Right atrium auricular region (tissue), 2 donors: ENCODE data around the gene TBXAS1. TPM values are rescaled to one million over a fixed set of nuclear protein-coding genes. Genes with fewer than 3 reads are reported as not detected.

ENCODE experiments used
- DNase-seq: peaks from one replicate; pipeline ENCODE4 v3.0.0-alpha.2; 2019; ENCODE audit warnings: low spot score
- H3K27ac ChIP-seq, 2 donors: fragments of 200-600 bp; sonication (generic); 1 replicate in 1 of 2; 2 replicates in 1 of 2; pipeline ENCODE4 v1.5.1; 2016 to 2019
- H3K27me3 ChIP-seq, 2 donors: fragments of 200-600 bp; sonication (generic); one replicate each; pipeline versions ENCODE4 v1.5.1 to v1.6.0; 2017 to 2019
- H3K36me3 ChIP-seq: fragments of 200-600 bp; sonication (generic); one replicate; pipeline ENCODE4 v1.5.1; 2016
- H3K4me1 ChIP-seq, 2 donors: fragments of 200-600 bp; sonication (generic); one replicate each; pipeline versions ENCODE4 v1.5.1 to v1.6.0; 2017 to 2019
- H3K4me3 ChIP-seq, 2 donors: fragments of 200-600 bp; sonication (generic); 1 replicate in 1 of 2; 2 replicates in 1 of 2; pipeline ENCODE4 v1.5.1; 2017 to 2019; ENCODE audit warnings: mild to moderate bottlenecking in 1 of 2, moderate library complexity in 1 of 2
- H3K9me3 ChIP-seq, 2 donors: fragments of 200-600 bp; sonication (generic); one replicate each; pipeline ENCODE4 v1.5.1; 2019
- CTCF ChIP-seq, 2 donors: fragments of 200-600 bp; sonication (generic); IDR thresholded peaks; one replicate each; pipeline ENCODE4 v1.5.1; 2019; ENCODE audit warnings: antibody characterized with exemption in 2 of 2
- total RNA-seq, 2 donors: library from RNA; depleted of rRNA; stranded (reverse); fragments of >200 nt; gene quantifications; one replicate each; pipeline ENCODE4 v1.1.0, GENCODE V29; 2016

TBXAS1 gene
- total RNA-seq, 2 donors from 2014 or later = 4.6 to 15.3 TPM

GRCh38 chr7:140027858-140028257, 198.8 kb downstream of the TBXAS1 start:
- no peaks in the 10 kb centered on the region for H3K9me3 ChIP-seq
- DNase-seq = no peak
- no peaks in the 10 kb centered on the region for H3K4me1 ChIP-seq
- H3K36me3 ChIP-seq = peaks cover 18% of the 10 kb centered on the region
- no peak overlapping the region for H3K4me3 ChIP-seq
- H3K27ac ChIP-seq = no peak overlapping the region
- no peak for TF ChIP-seq CTCF (IDR thresholded peaks at IDR 0.05)
- no peaks in the 10 kb centered on the region for H3K27me3 ChIP-seq

- H3K27ac ChIP-seq = no peak overlapping the region
- H3K36me3 ChIP-seq = peaks cover 18% of the 10 kb centered on the region
- no peak overlapping the region for H3K4me3 ChIP-seq
- H3K4me1 ChIP-seq = no peaks in the 10 kb centered on the region
- no peak for DNase-seq
- H3K9me3 ChIP-seq = no peaks in the 10 kb centered on the region
- no peak for TF ChIP-seq CTCF (IDR thresholded peaks at IDR 0.05)
- H3K27me3 ChIP-seq = no peaks in the 10 kb centered on the region
Measured at GRCh38 chr7:140028311-140028710, 199.2 kb downstream of the TBXAS1 start.

GRCh38 chr7:140029072-140029471, 200.0 kb downstream of the TBXAS1 start:
- H3K4me3 ChIP-seq = no peak overlapping the region
- no peak overlapping the region for H3K27ac ChIP-seq
- H3K4me1 ChIP-seq = no peaks in the 10 kb centered on the region
- DNase-seq = no peak
- peaks cover 18% of the 10 kb centered on the region for H3K36me3 ChIP-seq
- no peak for TF ChIP-seq CTCF (IDR thresholded peaks at IDR 0.05)
- H3K27me3 ChIP-seq = no peaks in the 10 kb centered on the region
- H3K9me3 ChIP-seq = no peaks in the 10 kb centered on the region

GRCh38 chr7:140031364-140031763, 202.3 kb downstream of the TBXAS1 start:
- no peak for DNase-seq
- Histone ChIP-seq H3K4me3 (no peak overlapping the region), H3K27me3 (no peaks in the 10 kb centered on the region), H3K4me1 (no peaks in the 10 kb centered on the region), H3K36me3 (peaks cover 4% of the 10 kb centered on the region), H3K9me3 (no peaks in the 10 kb centered on the region), H3K27ac (no peak overlapping the region)
- TF ChIP-seq CTCF (IDR thresholded peaks at IDR 0.05) = no peak

GRCh38 chr7:140033036-140033435, 204.0 kb downstream of the TBXAS1 start:
- DNase-seq = no peak
- Histone ChIP-seq H3K9me3 (no peaks in the 10 kb centered on the region), H3K4me1 (no peaks in the 10 kb centered on the region), H3K27ac (no peak overlapping the region), H3K36me3 (peaks cover 17% of the 10 kb centered on the region), H3K4me3 (no peak overlapping the region), H3K27me3 (no peaks in the 10 kb centered on the region)
- no peak for TF ChIP-seq CTCF (IDR thresholded peaks at IDR 0.05)

- Histone ChIP-seq H3K9me3 (no peaks in the 10 kb centered on the region), H3K27ac (no peak overlapping the region), H3K4me1 (no peaks in the 10 kb centered on the region), H3K36me3 (peaks cover 20% of the 10 kb centered on the region), H3K4me3 (no peak overlapping the region), H3K27me3 (no peaks in the 10 kb centered on the region)
- DNase-seq = no peak
- TF ChIP-seq CTCF (IDR thresholded peaks at IDR 0.05) = no peak
Measured at GRCh38 chr7:140033779-140034363, 204.8 kb downstream of the TBXAS1 start.
